ENCODE measurements around the gene QSER1.
"Not testable (repeated sequence)": the region's sequence is repeated elsewhere in the genome, so short reads cannot be mapped to it uniquely, and the experiment has no call there.

Gene QSER1

DNA sequence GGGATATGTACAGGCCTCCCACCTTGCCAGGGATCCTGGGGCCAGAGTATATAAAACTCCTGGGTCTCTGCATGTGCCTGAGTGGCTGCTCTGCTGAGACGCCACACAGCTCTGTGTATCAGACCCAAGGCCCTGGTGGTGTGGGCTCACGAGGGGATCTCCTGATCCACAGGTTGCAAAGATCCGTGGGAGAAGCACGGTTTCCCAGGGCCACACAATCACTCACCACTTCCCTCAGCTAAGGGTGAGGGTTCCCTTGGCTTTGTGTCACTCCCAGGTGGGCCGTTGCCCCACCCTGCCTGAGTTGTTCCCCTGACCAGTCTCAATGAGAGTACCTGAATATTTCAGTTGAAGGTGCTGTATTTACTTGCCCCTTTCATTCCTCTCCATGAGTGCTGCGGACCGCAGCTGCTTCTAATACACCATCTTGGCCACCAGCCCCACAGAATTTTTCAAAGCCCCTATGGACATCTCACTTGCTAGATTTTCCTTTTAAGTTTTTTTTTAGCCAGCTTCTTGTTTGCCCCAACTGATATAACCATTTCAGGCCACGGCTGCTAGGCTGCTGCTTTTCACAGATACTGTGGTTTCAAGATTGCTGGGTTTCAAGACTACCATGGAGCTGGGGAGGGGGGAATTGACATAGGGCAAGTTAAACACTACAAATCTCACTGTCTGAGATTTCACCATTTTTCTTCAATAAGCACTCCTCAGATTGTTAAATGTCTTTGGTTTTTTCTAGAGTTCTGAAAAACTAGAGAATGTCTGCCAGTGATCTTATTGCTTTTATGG lies 109.3 kb downstream of the QSER1 start:
- DNase-seq (ENCODE audit: low spot score), result no peak

DNA sequence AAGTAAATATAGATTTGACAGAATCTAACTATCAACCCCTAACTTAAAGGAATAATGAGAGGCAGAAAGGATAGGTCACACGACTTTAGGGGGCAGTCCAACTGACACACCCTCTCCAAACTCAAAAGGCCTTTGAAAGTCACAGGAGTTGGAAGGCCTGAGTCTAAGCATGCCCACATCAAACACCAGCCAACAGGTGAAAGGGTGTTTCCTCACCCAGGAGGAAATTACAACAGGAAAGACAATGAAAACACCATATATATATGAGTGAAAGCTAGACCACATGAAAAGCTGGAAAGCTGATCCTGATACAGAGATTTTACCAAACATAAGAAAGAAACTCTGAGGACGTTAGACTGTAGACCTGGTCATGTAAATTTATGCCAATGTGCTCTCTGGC lies 112.6 kb downstream of the QSER1 start:
- no peak for DNase-seq (ENCODE audit: low spot score)

DNA sequence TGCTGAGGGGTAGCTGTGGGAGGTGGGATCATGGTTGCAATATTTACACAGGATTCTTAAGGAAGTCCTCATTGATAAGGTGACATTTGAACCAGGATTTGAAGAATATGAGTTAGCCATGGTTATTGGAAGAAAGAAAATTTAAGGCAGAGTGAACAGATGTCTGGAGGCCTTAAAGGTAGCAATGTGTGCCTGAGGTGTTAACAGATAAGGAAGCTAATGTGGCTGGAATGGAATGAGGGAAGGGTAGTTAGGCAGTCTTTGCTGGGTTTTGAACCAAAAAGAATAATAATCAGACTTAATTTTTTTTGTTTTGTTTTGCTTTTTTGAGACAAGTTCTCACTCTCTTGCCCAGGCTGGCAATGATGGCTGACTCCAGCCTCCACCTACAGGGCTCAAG lies 113.4 kb downstream of the QSER1 start:
- no peak for DNase-seq (ENCODE audit: low spot score)

DNA sequence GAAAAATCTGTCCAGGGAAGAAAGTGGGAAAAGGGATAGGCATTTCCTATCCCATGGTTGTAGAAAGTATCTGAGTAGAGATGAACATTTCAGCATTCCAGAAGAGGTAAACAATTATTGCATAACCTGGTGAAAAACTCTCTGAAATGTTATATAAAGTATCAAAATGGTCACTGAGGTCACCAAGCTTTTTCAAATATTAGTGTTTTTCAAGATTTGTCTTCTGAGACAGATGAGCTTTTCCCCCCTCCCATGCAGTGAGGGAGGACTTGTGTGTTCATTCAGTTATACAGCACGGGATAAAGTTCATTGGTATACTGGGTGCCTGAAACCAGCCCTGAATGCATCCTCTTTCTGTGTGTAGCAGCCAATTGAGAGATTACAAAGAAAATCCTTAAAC lies 121.1 kb downstream of the QSER1 start:
- no peak for DNase-seq (ENCODE audit: low spot score)

DNA sequence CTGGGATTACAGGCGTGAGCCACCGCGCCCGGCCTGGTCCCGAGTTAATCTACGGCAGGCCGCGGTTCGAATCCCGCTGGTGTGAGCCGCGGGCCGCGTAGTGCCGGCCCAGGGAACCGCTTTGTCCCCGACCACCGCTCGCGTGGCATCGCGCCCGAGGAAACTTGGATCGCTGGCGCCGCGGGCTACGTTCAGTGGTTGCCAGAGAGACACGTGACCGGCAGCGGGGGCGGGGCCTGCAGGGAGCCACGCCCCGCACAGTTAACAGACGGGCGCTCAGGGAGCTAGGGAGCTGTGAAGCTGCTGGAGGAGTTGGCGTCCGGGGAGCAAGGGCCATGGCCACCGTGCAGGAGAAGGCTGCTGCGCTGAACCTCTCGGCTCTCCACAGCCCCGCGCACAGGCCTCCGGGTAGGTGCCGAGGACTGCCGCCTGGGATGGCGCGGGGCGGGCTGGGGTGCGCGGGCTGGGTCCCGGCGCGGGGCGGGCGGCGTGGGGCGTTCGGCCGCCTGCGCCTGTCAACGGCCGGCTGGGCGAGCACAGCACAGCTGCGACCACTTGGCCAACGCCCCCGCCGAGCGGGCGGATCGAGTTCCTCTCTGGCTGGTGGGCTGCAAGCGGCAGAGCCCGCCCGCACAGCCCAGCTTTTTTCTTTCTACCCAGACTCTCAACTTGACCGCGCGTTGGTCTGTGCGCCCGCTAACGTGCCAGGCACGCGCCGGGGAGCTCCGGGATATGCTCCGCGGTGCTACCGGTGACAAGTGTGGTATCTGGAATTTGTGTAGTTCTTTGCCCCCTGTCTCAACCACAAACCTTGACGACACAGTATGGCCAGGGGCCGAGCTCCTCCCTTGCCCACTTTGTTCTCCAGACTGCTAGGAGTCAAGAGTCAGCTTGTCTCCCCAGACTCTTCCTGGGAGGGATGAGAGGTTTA lies 123.3 kb downstream of the QSER1 start, which contains the start of gene DEPDC7:
DEPDC7 (plus strand) TSS at position 258 of the 931 bp plus-strand sequence; CDS start at position 336, 78 bp downstream.
- peak; percentile 82 for DNase-seq (ENCODE audit: low spot score)

DNA sequence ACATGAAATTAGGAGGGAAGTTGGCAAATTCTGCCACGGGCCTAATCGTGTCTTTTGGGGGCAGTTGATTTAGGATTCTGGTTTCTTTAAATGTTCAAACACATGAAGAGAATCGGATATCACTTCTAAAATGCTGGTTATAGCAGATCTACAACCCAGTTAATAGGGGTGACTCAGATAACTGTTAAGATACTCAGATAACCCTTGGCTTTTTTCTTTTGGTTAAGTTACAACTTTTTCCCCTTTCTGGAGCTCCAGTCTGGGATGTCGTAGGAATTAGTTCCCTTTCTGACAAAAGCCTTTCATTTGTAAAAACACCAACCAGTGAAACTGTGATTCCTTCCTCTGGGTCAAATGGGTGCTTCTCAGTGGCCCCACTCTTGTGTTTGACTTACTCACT lies 124.0 kb downstream of the QSER1 start:
- DNase-seq (ENCODE audit: low spot score), result no peak

DNA sequence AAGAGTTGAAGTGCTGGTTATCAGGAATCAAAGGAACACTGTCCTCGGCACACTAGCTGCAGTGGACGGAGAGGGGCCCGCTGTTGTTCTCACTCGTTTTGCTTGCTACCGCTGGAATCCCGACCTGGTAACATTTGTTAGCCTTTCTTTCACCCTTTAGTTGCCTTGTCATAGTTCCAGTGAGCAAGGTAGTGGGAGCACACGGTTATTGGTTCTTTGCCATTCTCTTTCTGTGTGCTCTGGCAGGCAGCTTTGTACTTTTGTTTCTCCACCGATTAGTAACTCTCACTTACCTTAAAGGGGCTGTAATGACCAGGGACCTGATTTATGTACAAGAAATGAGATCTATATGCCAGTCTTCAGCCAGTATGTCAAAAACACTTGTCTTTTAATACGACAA lies 124.9 kb downstream of the QSER1 start:
- no peak for DNase-seq (ENCODE audit: low spot score)

DNA sequence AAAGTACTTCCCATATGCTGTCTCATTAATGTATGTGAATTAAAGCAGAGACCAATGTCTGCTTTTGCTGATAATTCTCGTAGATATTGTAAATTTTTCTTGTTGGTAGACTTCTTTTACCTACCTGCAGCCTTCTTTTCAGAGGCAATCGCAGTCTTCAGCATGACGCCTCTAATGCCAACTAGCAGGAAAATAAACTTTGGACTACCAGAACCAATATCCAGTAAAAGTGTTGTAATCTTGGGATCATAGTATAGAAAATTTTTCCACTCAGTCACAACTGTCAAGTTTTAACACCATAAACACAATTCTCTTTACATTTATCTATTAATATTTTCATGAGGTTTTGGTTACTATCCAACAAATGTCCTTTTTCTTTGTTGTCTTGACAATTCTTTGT lies 125.4 kb downstream of the QSER1 start:
- DNase-seq (ENCODE audit: low spot score), result no peak

DNA sequence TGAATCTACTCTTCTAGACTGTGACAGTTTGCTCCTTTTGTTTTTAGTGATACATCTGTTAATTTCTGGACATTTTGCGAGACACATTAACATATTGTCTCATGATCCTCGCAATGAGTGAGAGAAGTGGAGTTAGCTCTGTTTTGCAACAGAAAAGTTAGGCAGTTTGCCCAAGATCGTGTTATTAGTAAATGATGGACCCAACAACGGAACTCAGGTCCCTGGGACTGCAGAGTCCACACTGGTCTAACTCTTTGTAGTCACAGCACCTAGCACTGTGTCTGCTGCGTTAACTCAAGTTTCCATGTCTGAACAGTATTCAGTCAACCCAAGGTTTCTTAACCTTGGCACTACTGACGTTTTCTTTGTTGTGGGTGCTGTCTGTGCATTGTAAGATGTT lies 126.2 kb downstream of the QSER1 start:
- DNase-seq (ENCODE audit: low spot score), result no peak

DNA sequence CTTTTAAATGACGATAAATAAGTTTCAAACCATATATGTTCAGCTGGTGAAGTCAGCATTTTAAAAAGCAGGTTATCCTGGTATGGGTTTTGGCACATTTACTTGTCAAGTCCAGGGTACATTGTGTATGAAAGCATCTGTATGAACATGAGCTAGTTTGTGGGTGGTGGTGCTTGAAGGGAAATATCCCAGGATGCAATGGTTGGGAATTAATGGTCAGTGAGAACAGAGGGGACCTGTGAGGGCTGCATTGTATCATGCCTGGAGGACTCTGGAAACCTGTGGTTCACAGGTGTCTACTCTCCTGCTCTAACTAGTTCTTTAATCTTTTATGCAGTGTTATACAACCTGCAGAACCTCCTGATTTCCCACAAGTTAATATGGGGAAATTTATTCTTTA lies 128.9 kb downstream of the QSER1 start:
- no peak for DNase-seq (ENCODE audit: low spot score)

DNA sequence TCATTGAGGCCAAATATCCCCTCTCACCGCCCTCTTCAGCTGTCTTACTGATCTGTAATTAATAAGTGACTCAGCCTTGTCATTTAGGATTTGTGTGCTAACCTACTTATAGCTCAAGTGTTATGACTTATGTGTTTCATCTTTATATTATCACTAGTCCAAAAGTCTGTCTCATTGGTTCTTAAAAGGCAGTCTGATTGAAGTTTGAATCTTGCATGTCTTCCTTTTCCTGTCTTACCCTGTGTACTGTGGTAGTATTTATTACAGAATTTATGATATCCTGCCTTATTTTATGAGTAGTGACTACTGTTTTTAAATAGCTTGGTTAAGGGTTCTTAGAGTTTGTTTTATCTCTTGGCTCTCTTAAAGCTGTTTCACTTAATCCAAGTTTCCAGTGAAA lies 129.3 kb downstream of the QSER1 start:
- DNase-seq (ENCODE audit: low spot score), result no peak

DNA sequence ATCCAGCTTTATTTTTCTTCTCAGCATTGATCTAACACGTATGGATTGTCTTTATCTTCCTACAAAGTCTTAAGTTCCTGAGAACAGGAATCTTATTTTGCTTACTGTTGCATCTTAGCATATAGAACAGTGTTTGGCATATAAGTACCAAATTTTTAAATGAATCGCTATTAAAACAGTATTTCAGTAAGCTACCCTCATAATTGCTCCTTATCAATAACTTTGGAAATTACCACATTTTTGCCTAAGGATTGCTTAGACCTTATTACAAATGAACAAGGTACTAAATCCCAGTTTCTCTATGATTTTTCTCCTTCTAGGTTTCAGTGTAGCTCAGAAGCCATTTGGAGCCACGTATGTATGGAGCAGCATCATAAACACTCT lies 132.7 kb downstream of the QSER1 start:
- DNase-seq (ENCODE audit: low spot score), result no peak

DNA sequence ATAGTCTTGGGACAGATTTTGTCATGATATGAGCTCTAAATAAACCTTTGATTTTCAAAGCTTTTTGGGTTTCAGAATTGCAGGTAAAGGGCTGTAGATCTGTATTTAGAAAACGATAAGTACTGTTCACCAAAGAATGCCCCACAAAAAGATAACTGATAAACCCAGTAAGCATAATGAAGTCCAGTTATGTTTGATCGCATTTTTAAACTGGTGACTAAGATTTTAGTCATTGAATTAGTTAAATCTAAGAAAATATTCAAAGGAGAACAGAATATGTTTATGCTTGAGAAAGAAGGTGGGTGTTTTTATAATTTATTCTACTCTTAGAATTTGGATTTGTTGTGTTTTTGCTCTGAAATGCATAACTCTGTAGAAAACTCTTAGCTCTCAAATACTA lies 134.6 kb downstream of the QSER1 start:
- no peak for DNase-seq (ENCODE audit: low spot score)

DNA sequence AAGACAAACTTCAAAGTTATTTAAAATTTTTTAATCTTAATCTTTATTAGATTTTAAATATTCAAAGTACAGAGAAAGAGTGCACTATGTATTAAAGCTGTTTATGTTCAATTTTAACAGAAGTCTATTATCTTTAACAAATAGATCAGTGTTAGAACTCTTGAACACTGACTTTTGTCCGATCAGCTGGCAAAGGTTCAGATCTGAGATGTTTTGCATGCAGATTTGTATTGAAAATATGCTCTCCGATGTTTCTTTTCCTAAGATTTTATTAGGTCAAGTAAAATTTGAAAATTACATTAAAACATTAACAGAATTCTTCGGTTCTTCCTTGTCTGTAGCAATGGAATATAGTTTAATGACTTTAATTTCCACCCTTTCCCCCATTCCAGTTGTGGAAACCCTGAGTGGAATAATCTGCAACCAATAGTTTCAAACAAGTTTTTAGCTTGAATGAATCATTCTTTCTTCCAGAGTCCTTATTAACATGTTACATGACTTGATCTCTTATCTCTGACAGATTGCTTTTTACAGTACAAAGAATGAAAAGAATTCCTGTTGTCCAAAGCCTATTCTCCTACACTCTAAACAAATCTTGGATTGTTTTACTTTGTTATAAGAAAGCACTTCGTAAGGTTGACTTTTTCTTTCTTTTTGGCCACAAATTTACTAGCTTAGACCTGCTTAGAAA lies 135.4 kb downstream of the QSER1 start:
- no peak for DNase-seq (ENCODE audit: low spot score)

DNA sequence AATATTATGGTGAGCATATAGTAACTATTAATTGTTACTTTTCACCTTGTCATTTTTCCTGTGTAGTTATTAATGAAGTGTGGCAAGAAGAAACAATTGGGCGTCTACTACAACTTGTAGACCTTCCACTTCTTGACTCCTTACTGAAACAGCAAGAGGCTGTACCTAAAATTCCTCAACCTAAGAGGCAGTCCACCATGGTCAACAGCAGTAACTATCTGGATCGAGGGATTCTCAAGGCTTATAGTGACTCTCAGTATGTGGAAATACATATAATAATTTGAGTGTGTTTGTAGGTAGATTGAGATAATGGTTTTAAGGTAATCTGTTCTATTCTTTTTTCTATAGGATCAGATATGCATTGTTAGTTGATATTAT lies 135.9 kb downstream of the QSER1 start:
- DNase-seq (ENCODE audit: low spot score), result no peak

DNA sequence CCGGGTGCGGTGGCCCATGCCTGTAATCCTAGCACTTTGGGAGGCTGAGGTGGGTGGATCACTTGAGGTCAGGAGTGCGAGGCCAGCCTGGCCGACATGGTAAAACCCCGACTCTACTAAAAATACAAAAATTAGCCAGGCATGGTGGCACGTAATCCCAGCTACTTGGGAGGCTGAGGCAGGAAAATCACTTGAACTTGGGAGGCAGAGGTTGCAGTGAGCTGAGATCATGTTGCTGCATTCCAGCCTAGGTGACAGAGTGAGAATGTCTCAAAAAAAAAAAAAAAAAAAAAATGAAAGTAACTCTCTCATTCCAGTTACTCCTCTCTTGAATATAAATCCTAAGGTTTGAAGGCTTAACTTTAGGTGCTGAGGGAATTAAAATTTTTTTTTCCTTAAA lies 136.6 kb downstream of the QSER1 start:
- DNase-seq (ENCODE audit: low spot score), result not testable (repeated sequence)
